Caco-2 (cell line): ENCODE measurements around the gene FARP1. TPM values are rescaled to one million over a fixed set of nuclear protein-coding genes. Genes with fewer than 3 reads are reported as not detected.

Experiments
- BruUV-seq: library from RNA; stranded (reverse); fragments of 400-500 nt; replicated peaks from 2 replicates; lab custom pipeline; 2021; lab: Mats Ljungman, UMichigan
- CTCF ChIA-PET: fragments of 300-600 bp; sonication (Branson Sonifier 250); formaldehyde crosslinking; loops from one replicate; lab custom pipeline; 2022; ENCODE audit warnings: antibody characterized with exemption; lab: Charles Lee
- POLR2A ChIA-PET: fragments of 300-600 bp; sonication (Branson Sonifier 250); formaldehyde crosslinking; loops from one replicate; lab custom pipeline; 2022; ENCODE audit warnings: antibody characterized with exemption; lab: Charles Lee
- DNase-seq, 2 experiments: peaks; one replicate each; pipeline versions ENCODE4 v3.0.0 to v3.0.0-alpha.2; 2020 to 2022
- H3K27me3 ChIP-seq: replicated peaks from 2 replicates; pipeline ENCODE4 v1.6.0; 2011; ENCODE audit warnings: low read length; ENCODE audit not compliant: control insufficient read depth, insufficient read depth
- H3K36me3 ChIP-seq: 2 replicates; pipeline ENCODE4 v1.5.1; 2011; ENCODE audit warnings: low read length; ENCODE audit not compliant: control insufficient read depth, insufficient read depth
- H3K4me1 ChIP-seq: fragments of 250-450 bp; sonication (Bioruptor Pico); 2 replicates; pipeline ENCODE4 v1.5.1; 2020; ENCODE audit warnings: mild to moderate bottlenecking
- H3K4me3 ChIP-seq: 2 replicates; pipeline ENCODE4 v1.5.1; 2011; ENCODE audit warnings: low read depth, mild to moderate bottlenecking, control low read depth, low read length
- H3K9me3 ChIP-seq: fragments of 250-450 bp; sonication (Bioruptor Pico); 2 replicates; pipeline ENCODE4 v1.5.1; 2020; ENCODE audit warnings: mild to moderate bottlenecking, moderate library complexity
- H3K27ac Mint-ChIP-seq: one replicate; pipeline ENCODE4 v1.8.0; 2022; ENCODE audit warnings: mixed read lengths; ENCODE audit not compliant: unreplicated experiment
- H3K27me3 Mint-ChIP-seq: one replicate; pipeline ENCODE4 v1.8.0; 2022; ENCODE audit warnings: mixed read lengths; ENCODE audit not compliant: insufficient read depth, unreplicated experiment
- H3K36me3 Mint-ChIP-seq: one replicate; pipeline ENCODE4 v1.8.0; 2022; ENCODE audit warnings: mild to moderate bottlenecking, mixed read lengths; ENCODE audit not compliant: insufficient read depth, unreplicated experiment
- H3K4me1 Mint-ChIP-seq: one replicate; pipeline ENCODE4 v1.8.0; 2022; ENCODE audit warnings: low read depth, mixed read lengths; ENCODE audit not compliant: unreplicated experiment
- H3K4me3 Mint-ChIP-seq: one replicate; pipeline ENCODE4 v1.8.0; 2022; ENCODE audit warnings: mild to moderate bottlenecking, moderate library complexity, mixed read lengths; ENCODE audit not compliant: unreplicated experiment
- H3K9me3 Mint-ChIP-seq: one replicate; pipeline ENCODE4 v1.8.0; 2022; ENCODE audit warnings: mixed read lengths; ENCODE audit not compliant: unreplicated experiment
- CTCF ChIP-seq, 2 experiments: fragments of 200-600 bp in 1 of 2; IDR thresholded peaks; 1 replicate in 1 of 2; 2 replicates in 1 of 2; pipeline versions ENCODE4 v1.5.1 to v1.8.0; 2011 to 2022; ENCODE audit warnings: antibody characterized with exemption in 1 of 2, control low read depth in 1 of 2, inconsistent platforms in 1 of 2, low read depth in 1 of 2, low read length in 1 of 2, mild to moderate bottlenecking in 1 of 2, moderate library complexity in 1 of 2; ENCODE audit not compliant: insufficient read depth in 1 of 2, severe bottlenecking in 1 of 2, unreplicated experiment in 1 of 2
- intact Hi-C: fragments of 100-400 bp; cut with micrococcal nuclease; formaldehyde crosslinking; loops from one replicate; pipeline ENCODE4 v1.10.0; 2022; ENCODE audit not compliant: unreplicated experiment
- total RNA-seq: library from RNA; stranded (reverse); gene quantifications from 2 replicates; pipeline ENCODE4 v1.2.3, GENCODE V29; 2022

The FARP1 gene
- total RNA-seq, 1 experiment from 2014 or later, result 189 TPM

- ChIA-PET POLR2A (no interaction called here), CTCF (no interaction called here)
- H3K4me1 ChIP-seq, result no peaks in the 10 kb centered on the region
- H3K36me3 ChIP-seq, result peaks cover 5% of the 10 kb centered on the region
- no peak for DNase-seq
- Mint-ChIP-seq H3K4me3 (no peak overlapping the region), H3K4me1 (peaks cover 8% of the 10 kb centered on the region), H3K27me3 (no peaks in the 10 kb centered on the region), H3K27ac (no peak overlapping the region), H3K36me3 (peaks cover 62% of the 10 kb centered on the region), H3K9me3 (no peaks in the 10 kb centered on the region)
- H3K27me3 ChIP-seq, result no peaks in the 10 kb centered on the region
- TF ChIP-seq CTCF (IDR thresholded peaks at IDR 0.05; ENCODE audit: insufficient read depth in 1 of 2, low read depth in 1 of 2, low read length in 1 of 2, severe bottlenecking in 1 of 2, unreplicated experiment in 1 of 2), result no peak
- no TSS peak for BruUV-seq
- H3K4me3 ChIP-seq, result no peak overlapping the region
- intact Hi-C loops, result no loop called here
- H3K9me3 ChIP-seq, result peaks cover 6% of the 10 kb centered on the region; the same call in 1 of the 2 replicates
Measured at GRCh38 chr13:98372876-98373275, 230.0 kb downstream of the FARP1 start.

GRCh38 chr13:98374750-98375149 lies 231.9 kb downstream of the FARP1 start:
- Mint-ChIP-seq H3K27ac (no peak overlapping the region), H3K36me3 (peaks cover 50% of the 10 kb centered on the region), H3K4me3 (no peak overlapping the region), H3K4me1 (peaks cover 9% of the 10 kb centered on the region), H3K27me3 (no peaks in the 10 kb centered on the region), H3K9me3 (no peaks in the 10 kb centered on the region)
- POLR2A ChIA-PET, result no interaction called here
- no TSS peak for BruUV-seq
- Histone ChIP-seq H3K27me3 (no peaks in the 10 kb centered on the region), H3K9me3 (peaks cover 6% of the 10 kb centered on the region; the same call in 1 of the 2 replicates), H3K4me1 (no peaks in the 10 kb centered on the region), H3K36me3 (peaks cover 5% of the 10 kb centered on the region), H3K4me3 (no peak overlapping the region)
- CTCF ChIA-PET, result no interaction called here
- TF ChIP-seq CTCF (IDR thresholded peaks at IDR 0.05; ENCODE audit: insufficient read depth in 1 of 2, low read depth in 1 of 2, low read length in 1 of 2, severe bottlenecking in 1 of 2, unreplicated experiment in 1 of 2), result no peak
- DNase-seq, result no peak
- intact Hi-C loops, result no loop called here

GRCh38 chr13:98377635-98378378 lies 234.9 kb downstream of the FARP1 start:
- peaks cover 55% of the 10 kb centered on the region for H3K36me3 Mint-ChIP-seq
- peaks cover 3% of the 10 kb centered on the region for H3K36me3 ChIP-seq
- no TSS peak for BruUV-seq
- H3K4me3 Mint-ChIP-seq, result no peak overlapping the region
- H3K4me1 Mint-ChIP-seq, result peaks cover 9% of the 10 kb centered on the region
- CTCF ChIA-PET, result no interaction called here
- POLR2A ChIA-PET, result no interaction called here
- no peaks in the 10 kb centered on the region for H3K4me1 ChIP-seq
- peaks cover 6% of the 10 kb centered on the region; the same call in 1 of the 2 replicates for H3K9me3 ChIP-seq
- no peak for DNase-seq
- no peak overlapping the region for H3K27ac Mint-ChIP-seq
- no peak overlapping the region for H3K4me3 ChIP-seq
- H3K27me3 Mint-ChIP-seq, result no peaks in the 10 kb centered on the region
- TF ChIP-seq CTCF (IDR thresholded peaks at IDR 0.05; ENCODE audit: insufficient read depth in 1 of 2, low read depth in 1 of 2, low read length in 1 of 2, severe bottlenecking in 1 of 2, unreplicated experiment in 1 of 2), result no peak
- no peaks in the 10 kb centered on the region for H3K9me3 Mint-ChIP-seq
- intact Hi-C loops, result no loop called here
- no peaks in the 10 kb centered on the region for H3K27me3 ChIP-seq
